NCI-H2196 (cell line): Measurements from ENCODE around the gene CNTN5.
A peak's percentile ranks its signal among the peaks of the same experiment; 100 is the strongest.
"Not testable (repeated sequence)": the region's sequence is repeated elsewhere in the genome, so short reads cannot be mapped to it uniquely, and the experiment has no call there.

Experiments used
- DNase-seq: peaks from one replicate; lab custom pipeline; 2025; ENCODE audit not compliant: unreplicated experiment; lab: John Stamatoyannopoulos, UW

Gene CNTN5

GRCh38 chr11:99708928-99709672, 688.4 kb downstream of the CNTN5 start:
- no peak for DNase-seq

GRCh38 chr11:99716302-99716701, 695.6 kb downstream of the CNTN5 start:
- no peak for DNase-seq

GRCh38 chr11:99718291-99718690, 697.5 kb downstream of the CNTN5 start:
- no peak for DNase-seq

- DNase-seq, result peak; percentile 4
These were observed 718.8 kb downstream of the CNTN5 start for GRCh38 chr11:99739464-99740089.

GRCh38 chr11:99742501-99742900, 721.8 kb downstream of the CNTN5 start:
- DNase-seq, result no peak

GRCh38 chr11:99759787-99760186, 739.0 kb downstream of the CNTN5 start:
- DNase-seq, result no peak

GRCh38 chr11:99766811-99767210, 746.1 kb downstream of the CNTN5 start:
- DNase-seq, result no peak

- no peak for DNase-seq
These were observed 752.9 kb downstream of the CNTN5 start for GRCh38 chr11:99773646-99774045.

GRCh38 chr11:99781074-99781473, 760.3 kb downstream of the CNTN5 start:
- DNase-seq, result no peak

- no peak for DNase-seq
These were observed 770.6 kb downstream of the CNTN5 start for GRCh38 chr11:99791354-99791753.

- DNase-seq, result no peak
These were observed 775.2 kb downstream of the CNTN5 start for GRCh38 chr11:99795999-99796398.

- no peak for DNase-seq
These were observed 782.8 kb downstream of the CNTN5 start for GRCh38 chr11:99803501-99803900.

GRCh38 chr11:99812516-99812915, 791.8 kb downstream of the CNTN5 start:
- no peak for DNase-seq

GRCh38 chr11:99814021-99814420, 793.3 kb downstream of the CNTN5 start:
- no peak for DNase-seq

- no peak for DNase-seq
These were observed 794.0 kb downstream of the CNTN5 start for GRCh38 chr11:99814738-99815137.

- DNase-seq, result no peak
These were observed 798.2 kb downstream of the CNTN5 start for GRCh38 chr11:99818991-99819390.

GRCh38 chr11:99822846-99823565, 802.3 kb downstream of the CNTN5 start:
- no peak for DNase-seq

GRCh38 chr11:99836739-99837138, 816.0 kb downstream of the CNTN5 start:
- DNase-seq, result not testable (repeated sequence)

- DNase-seq, result no peak
These were observed 821.1 kb downstream of the CNTN5 start for GRCh38 chr11:99841885-99842284.

GRCh38 chr11:99865951-99866350, 845.2 kb downstream of the CNTN5 start:
- DNase-seq, result no peak

GRCh38 chr11:99881610-99882009, 860.9 kb downstream of the CNTN5 start:
- DNase-seq, result no peak

GRCh38 chr11:99884750-99885149, 864.0 kb downstream of the CNTN5 start:
- no peak for DNase-seq
